NCI-H526 (cell line): Measurements from ENCODE around the gene CARNS1.
"Not testable (repeated sequence)": the region's sequence is repeated elsewhere in the genome, so short reads cannot be mapped to it uniquely, and the experiment has no call there.

Experiments used
- DNase-seq, 2 experiments: peaks; one replicate each; lab custom pipeline; 2025; lab: John Stamatoyannopoulos, UW

CARNS1 gene

GRCh38 chr11:67465530-67465929, 50.1 kb downstream of the CARNS1 start:
- not testable (repeated sequence) for DNase-seq

GRCh38 chr11:67466367-67466766, 50.9 kb downstream of the CARNS1 start:
- no peak for DNase-seq

GRCh38 chr11:67466962-67467771, 51.7 kb downstream of the CARNS1 start:
- no peak for DNase-seq

- DNase-seq, result peak in 1 of 2 experiments; percentile 57
These were observed 52.6 kb downstream of the CARNS1 start for GRCh38 chr11:67468056-67468455.

- peak in 1 of 2 experiments; percentile 62 for DNase-seq
These were observed 52.9 kb downstream of the CARNS1 start for GRCh38 chr11:67468456-67468758.

GRCh38 chr11:67468759-67469507, 53.5 kb downstream of the CARNS1 start, which contains the start of gene TMEM134:
Gene TMEM134 (minus strand): TSS chr11:67469251. CDS start chr11:67469192, 59 bp downstream.
- DNase-seq, result peak; percentile 84 to 97

- no peak for DNase-seq
These were observed 54.0 kb downstream of the CARNS1 start for GRCh38 chr11:67469508-67469811.

- no peak for DNase-seq
These were observed 55.0 kb downstream of the CARNS1 start for GRCh38 chr11:67470337-67471002.

GRCh38 chr11:67472882-67473281, 57.4 kb downstream of the CARNS1 start:
- DNase-seq, result no peak
